ENCODE results near the gene ARCN1. TPM values are rescaled to one million over a fixed set of nuclear protein-coding genes. Genes with fewer than 3 reads are reported as not detected.

Gene ARCN1
- total and polyA plus RNA-seq, 9 of the 15 experiments (the other 6 are each of a cell fraction or from before 2014, with no cell fraction given): 30.0 to 224 (median 76.4) TPM

DNA sequence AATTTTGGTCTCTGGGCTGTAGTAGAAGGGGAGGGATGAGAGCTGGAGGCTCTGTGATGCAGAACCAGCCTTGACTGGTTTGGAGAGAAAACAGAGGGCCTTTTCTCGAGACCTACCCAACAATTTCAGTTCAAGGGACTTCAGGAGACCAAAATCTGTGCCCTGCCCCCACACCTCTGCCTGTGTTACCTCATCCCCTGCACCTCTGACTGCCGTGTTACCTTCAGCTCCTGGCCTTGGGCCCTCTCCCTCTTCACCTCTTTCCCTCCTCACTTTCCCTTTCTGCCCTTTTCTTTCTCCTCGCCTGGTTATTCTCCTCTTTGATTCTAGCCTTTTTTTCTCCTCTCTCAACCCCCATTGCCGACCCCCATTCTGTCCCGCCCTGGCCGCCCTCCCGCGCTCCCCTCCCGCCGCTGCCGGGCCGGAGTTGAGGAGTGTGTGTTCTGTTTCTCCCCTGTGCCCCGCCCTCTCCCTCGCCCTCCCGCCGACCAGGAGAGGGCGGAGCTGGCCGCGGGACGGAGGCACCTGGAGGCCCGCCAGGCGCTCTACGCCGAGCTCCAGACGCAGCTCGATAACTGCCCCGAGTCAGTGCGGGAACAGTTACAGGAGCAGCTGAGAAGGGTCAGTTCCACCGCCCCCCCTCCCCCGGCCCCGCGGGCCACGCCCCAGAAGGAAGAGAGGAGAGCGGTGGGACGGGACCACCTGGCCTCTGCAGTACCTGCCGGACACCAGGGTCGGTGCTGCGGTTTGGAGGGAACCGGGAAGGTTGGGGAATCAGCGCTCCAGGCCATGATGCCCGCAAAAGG, 62.4 kb downstream of the ARCN1 start:
- H3K4me2 ChIP-seq (ENCODE audit: insufficient read depth, low read length): peak overlapping the region; percentile 68
- DNase-seq (ENCODE audit: extremely low read depth in 1 of 4, low spot score in 3 of 4) (peak; percentile 92 to 94 (median 92)), ATAC-seq (peak; percentile 99)
- 0 out of 4 replicates have a peak, but pooled peaks have one; percentile 33 to 35 for TF ChIP-seq FOXK2 (conservative IDR thresholded peaks at IDR 0.05 in 1 of 2, IDR thresholded peaks at IDR 0.05 in 1 of 2; ENCODE audit: low read depth in 2 of 2)
- TF ChIP-seq ZFX (CRISPR knock-in tag; IDR thresholded peaks at IDR 0.05): peak; percentile 54; the same call in 1 of the 2 replicates
- TF ChIP-seq, protein P1, sequence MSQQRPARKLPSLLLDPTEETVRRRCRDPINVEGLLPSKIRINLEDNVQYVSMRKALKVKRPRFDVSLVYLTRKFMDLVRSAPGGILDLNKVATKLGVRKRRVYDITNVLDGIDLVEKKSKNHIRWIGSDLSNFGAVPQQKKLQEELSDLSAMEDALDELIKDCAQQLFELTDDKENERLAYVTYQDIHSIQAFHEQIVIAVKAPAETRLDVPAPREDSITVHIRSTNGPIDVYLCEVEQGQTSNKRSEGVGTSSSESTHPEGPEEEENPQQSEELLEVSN (IDR thresholded peaks at IDR 0.05; ENCODE audit: borderline replicate concordance in 1 of 2, extremely low read depth in 1 of 2, insufficient read depth in 1 of 2, insufficient read length in 1 of 2, low read depth in 1 of 2, low read length in 1 of 2, poor library complexity in 1 of 2, severe bottlenecking in 1 of 2): peak in 1 of 2 experiments; percentile 14
- no peak for TF ChIP-seq CBX1 (IDR thresholded peaks at IDR 0.05; ENCODE audit: low read depth)
- 0 out of 2 replicates have a peak, but pooled peaks have one; percentile 38 for TF ChIP-seq KLF13 (tag; IDR thresholded peaks at IDR 0.05; ENCODE audit: borderline replicate concordance, low read depth)
- TF ChIP-seq EP400 (IDR thresholded peaks at IDR 0.05): no peak
- 0 out of 4 replicates have a peak, but pooled peaks have one; percentile 14 to 18 for TF ChIP-seq TRIM24 (IDR thresholded peaks at IDR 0.05)
- TF ChIP-seq, protein P2, sequence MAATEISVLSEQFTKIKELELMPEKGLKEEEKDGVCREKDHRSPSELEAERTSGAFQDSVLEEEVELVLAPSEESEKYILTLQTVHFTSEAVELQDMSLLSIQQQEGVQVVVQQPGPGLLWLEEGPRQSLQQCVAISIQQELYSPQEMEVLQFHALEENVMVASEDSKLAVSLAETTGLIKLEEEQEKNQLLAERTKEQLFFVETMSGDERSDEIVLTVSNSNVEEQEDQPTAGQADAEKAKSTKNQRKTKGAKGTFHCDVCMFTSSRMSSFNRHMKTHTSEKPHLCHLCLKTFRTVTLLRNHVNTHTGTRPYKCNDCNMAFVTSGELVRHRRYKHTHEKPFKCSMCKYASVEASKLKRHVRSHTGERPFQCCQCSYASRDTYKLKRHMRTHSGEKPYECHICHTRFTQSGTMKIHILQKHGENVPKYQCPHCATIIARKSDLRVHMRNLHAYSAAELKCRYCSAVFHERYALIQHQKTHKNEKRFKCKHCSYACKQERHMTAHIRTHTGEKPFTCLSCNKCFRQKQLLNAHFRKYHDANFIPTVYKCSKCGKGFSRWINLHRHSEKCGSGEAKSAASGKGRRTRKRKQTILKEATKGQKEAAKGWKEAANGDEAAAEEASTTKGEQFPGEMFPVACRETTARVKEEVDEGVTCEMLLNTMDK (IDR thresholded peaks at IDR 0.05; ENCODE audit: borderline replicate concordance, insufficient read depth, low read depth, low read length, poor library complexity, severe bottlenecking): peak; percentile 49
- 0 out of 2 replicates have a peak, but pooled peaks have one; percentile 25 for TF ChIP-seq GABPB1 (CRISPR knock-in tag; IDR thresholded peaks at IDR 0.05)

More for the DNA sequence above, 62.4 kb downstream of the ARCN1 start:
- Histone ChIP-seq H3K36me3 (ENCODE audit: control insufficient read depth, insufficient read depth, low read length) (peaks cover 29% of the 10 kb centered on the region; the same call in 2 of the 3 replicates), H3K9me1 (ENCODE audit: control insufficient read depth, insufficient read depth, low read length) (peaks cover 3% of the 10 kb centered on the region), H3K27me3 (ENCODE audit: control insufficient read depth in 2 of 2, insufficient read depth in 2 of 2, low read length in 2 of 2) (no peaks in the 10 kb centered on the region), H2AFZ (ENCODE audit: low read depth, low read length) (peak overlapping the region; percentile 73), H3K79me2 (ENCODE audit: control insufficient read depth, insufficient read depth, low read length) (no peaks in the 10 kb centered on the region), H3K4me1 (replicated peaks in 1 of 2; ENCODE audit: control insufficient read depth in 2 of 2, insufficient read depth in 2 of 2, low read length in 2 of 2) (peaks cover 23 to 25% of the 10 kb centered on the region in 2 experiments; a peak in 4 of 5 replicates), H3K27ac (ENCODE audit: extremely low read depth, low read depth, low read length) (peak overlapping the region; percentile 41; the same call in 1 of the 3 replicates), H3K9me3 (replicated peaks; ENCODE audit: control insufficient read depth, insufficient read depth, low read depth, low read length) (no peaks in the 10 kb centered on the region), H3K4me3 (peak overlapping the region; percentile 12; the same call in 1 of the 2 replicates), H3K9ac (ENCODE audit: insufficient read depth in 1 of 2, low read depth in 2 of 2, low read length in 2 of 2) (peak overlapping the region; percentile 8 to 86; a peak in 3 of 4 replicates), H4K20me1 (replicated peaks; ENCODE audit: control insufficient read depth, insufficient read depth, low read length) (no peaks in the 10 kb centered on the region; the same call in 1 of the 2 replicates)
- FAIRE-seq: peak; percentile 81
- in situ Hi-C loops (cut with MboI): no loop called here
- intact Hi-C loops (cut with micrococcal nuclease): no loop called here
- CTCF ChIA-PET (ENCODE audit: low intra/inter-chr PET ratio): interaction anchor here (0.6 kb wide), 1 partner anchor 286 kb away, joined by 3 read pairs; no protein-coding TSS in a partner anchor
- POLR2A ChIA-PET: interaction anchor here (0.6 to 1.8 kb wide), 12 partner anchors 8 to 301 kb away, joined by 3 to 6 read pairs (median 5); no protein-coding TSS in a partner anchor
- BruUV-seq (replicated peaks): no TSS peak
- 11% methylated on average over 12 of the region's 41 CpGs for WGBS (ENCODE audit: insufficient coverage, low coverage, missing lambda C conversion rate)

Measured in K562 (cell line).